ENCODE results near the gene NVL. TPM values are rescaled to one million over a fixed set of nuclear protein-coding genes. Genes with fewer than 3 reads are reported as not detected.

The NVL gene
- total RNA-seq, 3 donors from 2014 or later, result 16.0 to 46.0 (median 30.8) TPM

DNA sequence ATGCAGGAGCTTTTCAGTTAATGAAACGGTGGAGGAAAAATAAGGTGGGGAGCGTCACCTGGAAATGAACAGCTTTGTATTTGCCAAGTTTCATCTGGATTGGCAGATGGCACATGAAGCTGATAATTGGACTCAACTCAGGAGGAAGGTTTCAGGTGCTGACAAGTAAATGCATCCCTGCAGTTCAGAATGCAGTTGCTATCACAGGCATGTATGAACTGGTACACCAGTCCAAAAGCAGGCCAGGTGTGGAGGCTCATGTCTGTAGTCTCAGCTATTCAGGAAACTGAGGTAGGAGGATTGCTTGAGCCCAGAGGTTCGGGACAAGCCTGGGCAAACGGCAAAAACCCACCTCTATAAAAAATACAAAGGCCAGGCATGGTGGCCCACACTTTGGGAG, 131.4 kb downstream of the NVL start:
- H3K27me3 ChIP-seq, result no peaks in the 10 kb centered on the region
- no peak for DNase-seq (ENCODE audit: low spot score in 2 of 2)
- no peak overlapping the region for H3K4me3 ChIP-seq
- no peak for TF ChIP-seq POLR2A (IDR thresholded peaks at IDR 0.05)
- TF ChIP-seq, protein P1, sequence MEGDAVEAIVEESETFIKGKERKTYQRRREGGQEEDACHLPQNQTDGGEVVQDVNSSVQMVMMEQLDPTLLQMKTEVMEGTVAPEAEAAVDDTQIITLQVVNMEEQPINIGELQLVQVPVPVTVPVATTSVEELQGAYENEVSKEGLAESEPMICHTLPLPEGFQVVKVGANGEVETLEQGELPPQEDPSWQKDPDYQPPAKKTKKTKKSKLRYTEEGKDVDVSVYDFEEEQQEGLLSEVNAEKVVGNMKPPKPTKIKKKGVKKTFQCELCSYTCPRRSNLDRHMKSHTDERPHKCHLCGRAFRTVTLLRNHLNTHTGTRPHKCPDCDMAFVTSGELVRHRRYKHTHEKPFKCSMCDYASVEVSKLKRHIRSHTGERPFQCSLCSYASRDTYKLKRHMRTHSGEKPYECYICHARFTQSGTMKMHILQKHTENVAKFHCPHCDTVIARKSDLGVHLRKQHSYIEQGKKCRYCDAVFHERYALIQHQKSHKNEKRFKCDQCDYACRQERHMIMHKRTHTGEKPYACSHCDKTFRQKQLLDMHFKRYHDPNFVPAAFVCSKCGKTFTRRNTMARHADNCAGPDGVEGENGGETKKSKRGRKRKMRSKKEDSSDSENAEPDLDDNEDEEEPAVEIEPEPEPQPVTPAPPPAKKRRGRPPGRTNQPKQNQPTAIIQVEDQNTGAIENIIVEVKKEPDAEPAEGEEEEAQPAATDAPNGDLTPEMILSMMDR (IDR thresholded peaks at IDR 0.05), result no peak
- TF ChIP-seq POLR2AphosphoS5 (IDR thresholded peaks at IDR 0.05), result no peak
- H3K27ac ChIP-seq, result peak overlapping the region; percentile 21 to 87
- peaks cover 6 to 12% of the 10 kb centered on the region in 2 donors for H3K4me1 ChIP-seq
- no peaks in the 10 kb centered on the region for H3K36me3 ChIP-seq
- intact Hi-C loops (cut with DNase I; ENCODE audit: low total_unique reads), result no loop called here
- H3K9me3 ChIP-seq, result no peaks in the 10 kb centered on the region

- peak overlapping the region in 1 of 2 donors; percentile 29 for H3K27ac ChIP-seq
- peaks cover 0 to 7% of the 10 kb centered on the region in 2 donors for H3K4me1 ChIP-seq
- intact Hi-C loops (cut with DNase I; ENCODE audit: low total_unique reads), result no loop called here
- no peak overlapping the region for H3K4me3 ChIP-seq
- no peak for DNase-seq (ENCODE audit: low spot score in 2 of 2)
- no peaks in the 10 kb centered on the region for H3K36me3 ChIP-seq
- no peak for TF ChIP-seq POLR2A (IDR thresholded peaks at IDR 0.05)
- H3K27me3 ChIP-seq, result no peaks in the 10 kb centered on the region
- no peaks in the 10 kb centered on the region for H3K9me3 ChIP-seq
Measured at GRCh38 chr1:224196813-224197600, 133.0 kb downstream of the NVL start.

GRCh38 chr1:224193319-224193966, 136.5 kb downstream of the NVL start:
- no peak overlapping the region for H3K27ac ChIP-seq
- no peaks in the 10 kb centered on the region for H3K9me3 ChIP-seq
- TF ChIP-seq POLR2A (IDR thresholded peaks at IDR 0.05), result no peak
- no peak for TF ChIP-seq POLR2AphosphoS5 (IDR thresholded peaks at IDR 0.05)
- TF ChIP-seq, protein P1 (IDR thresholded peaks at IDR 0.05), result no peak
- intact Hi-C loops (cut with DNase I; ENCODE audit: low total_unique reads), result no loop called here
- no peak for DNase-seq (ENCODE audit: low spot score in 2 of 2)
- H3K4me3 ChIP-seq, result no peak overlapping the region
- peaks cover 0 to 4% of the 10 kb centered on the region in 2 donors for H3K4me1 ChIP-seq
- no peaks in the 10 kb centered on the region for H3K36me3 ChIP-seq
- H3K27me3 ChIP-seq, result no peaks in the 10 kb centered on the region

GRCh38 chr1:224192082-224192788, 137.7 kb downstream of the NVL start:
- Histone ChIP-seq H3K27ac (no peak overlapping the region), H3K4me3 (no peak overlapping the region), H3K36me3 (no peaks in the 10 kb centered on the region), H3K27me3 (no peaks in the 10 kb centered on the region), H3K4me1 (no peaks in the 10 kb centered on the region), H3K9me3 (no peaks in the 10 kb centered on the region)
- intact Hi-C loops (cut with DNase I; ENCODE audit: low total_unique reads), result no loop called here
- DNase-seq (ENCODE audit: low spot score in 2 of 2), result no peak
- TF ChIP-seq POLR2AphosphoS5 (IDR thresholded peaks at IDR 0.05), result no peak

- H3K9me3 ChIP-seq, result no peaks in the 10 kb centered on the region
- no peaks in the 10 kb centered on the region for H3K4me1 ChIP-seq
- intact Hi-C loops (cut with DNase I; ENCODE audit: low total_unique reads), result no loop called here
- no peak for TF ChIP-seq POLR2A (IDR thresholded peaks at IDR 0.05)
- TF ChIP-seq, protein P1 (IDR thresholded peaks at IDR 0.05), result no peak
- no peak for TF ChIP-seq POLR2AphosphoS5 (IDR thresholded peaks at IDR 0.05)
- H3K27ac ChIP-seq, result no peak overlapping the region
- H3K4me3 ChIP-seq, result no peak overlapping the region
- no peaks in the 10 kb centered on the region for H3K27me3 ChIP-seq
- DNase-seq (ENCODE audit: low spot score in 2 of 2), result no peak
- no peaks in the 10 kb centered on the region for H3K36me3 ChIP-seq
Measured at GRCh38 chr1:224189561-224189960, 140.4 kb downstream of the NVL start.

- H3K27ac ChIP-seq, result no peak overlapping the region
- no peaks in the 10 kb centered on the region for H3K4me1 ChIP-seq
- no peaks in the 10 kb centered on the region for H3K27me3 ChIP-seq
- intact Hi-C loops (cut with DNase I; ENCODE audit: low total_unique reads), result no loop called here
- H3K4me3 ChIP-seq, result no peak overlapping the region
- no peaks in the 10 kb centered on the region for H3K9me3 ChIP-seq
- DNase-seq (ENCODE audit: low spot score in 2 of 2), result no peak
- no peaks in the 10 kb centered on the region for H3K36me3 ChIP-seq
- TF ChIP-seq, protein P1 (IDR thresholded peaks at IDR 0.05), result no peak
- TF ChIP-seq POLR2A (IDR thresholded peaks at IDR 0.05), result no peak
- TF ChIP-seq POLR2AphosphoS5 (IDR thresholded peaks at IDR 0.05), result no peak
Measured at GRCh38 chr1:224188286-224188685, 141.7 kb downstream of the NVL start.

Data from breast epithelium (tissue), 4 donors.